Neuronal stem cell (in vitro differentiated cells): Measurements from ENCODE around the gene ALCAM.

Source experiments
- DNase-seq: peaks from one replicate; pipeline ENCODE4 v3.0.0-alpha.2; 2013; ENCODE audit warnings: low spot score
- H2AFZ ChIP-seq: one replicate; pipeline ENCODE4 v1.6.1; 2013; ENCODE audit warnings: mild to moderate bottlenecking, low read length, inconsistent platforms
- H2AK5ac ChIP-seq: 2 replicates; pipeline ENCODE4 v1.6.1; 2013; ENCODE audit warnings: low read depth, mild to moderate bottlenecking, inconsistent platforms, low read length, moderate library complexity, mixed read lengths
- H2BK120ac ChIP-seq: 2 replicates; pipeline ENCODE4 v1.6.1; 2013; ENCODE audit warnings: low read depth, mild to moderate bottlenecking, inconsistent platforms, low read length, moderate library complexity, mixed read lengths
- H2BK12ac ChIP-seq: one replicate; pipeline ENCODE4 v1.6.1; 2013; ENCODE audit warnings: low read length, inconsistent platforms
- H2BK15ac ChIP-seq: 2 replicates; pipeline ENCODE4 v1.6.1; 2013; ENCODE audit warnings: mild to moderate bottlenecking, low read length, inconsistent platforms, mixed read lengths
- H2BK5ac ChIP-seq: one replicate; pipeline ENCODE4 v1.6.1; 2013; ENCODE audit warnings: inconsistent platforms, mild to moderate bottlenecking, low read length, moderate library complexity
- H3K14ac ChIP-seq: one replicate; pipeline ENCODE4 v1.6.1; 2013; ENCODE audit warnings: low read length, inconsistent platforms
- H3K18ac ChIP-seq: 2 replicates; pipeline ENCODE4 v1.6.1; 2013; ENCODE audit warnings: low read length, inconsistent platforms
- H3K23ac ChIP-seq: 2 replicates; pipeline ENCODE4 v1.6.1; 2013; ENCODE audit warnings: low read depth, mild to moderate bottlenecking, mixed read lengths, low read length, inconsistent platforms; ENCODE audit not compliant: poor library complexity
- H3K27ac ChIP-seq: replicated peaks from 3 replicates; pipeline ENCODE4 v1.5.1; 2013; ENCODE audit warnings: low read length, inconsistent platforms
- H3K27me3 ChIP-seq, 3 experiments: 2 replicates each; pipeline ENCODE4 v1.6.1; 2013; ENCODE audit warnings: low read length in 3 of 3, mild to moderate bottlenecking in 2 of 3, inconsistent platforms in 1 of 3, low read depth in 1 of 3, mixed read lengths in 1 of 3, moderate library complexity in 1 of 3; ENCODE audit not compliant: control insufficient read depth in 3 of 3, insufficient read depth in 3 of 3
- H3K36me3 ChIP-seq, 2 donors: replicated peaks in 1 of 2; 2 replicates each; pipeline ENCODE4 v1.6.1; 2013; ENCODE audit warnings: low read length in 2 of 2; ENCODE audit not compliant: control insufficient read depth in 2 of 2, insufficient read depth in 2 of 2
- H3K4ac ChIP-seq: 2 replicates; pipeline ENCODE4 v1.6.1; 2013; ENCODE audit warnings: inconsistent platforms, mild to moderate bottlenecking, low read length, moderate library complexity
- H3K4me1 ChIP-seq, 2 donors: 1 replicate in 1 of 2; 2 replicates in 1 of 2; pipeline ENCODE4 v1.6.1; 2013; ENCODE audit warnings: low read length in 2 of 2, low read depth in 1 of 2; ENCODE audit not compliant: control insufficient read depth in 2 of 2, insufficient read depth in 1 of 2
- H3K4me2 ChIP-seq: one replicate; pipeline ENCODE4 v1.6.1; 2013; ENCODE audit warnings: mild to moderate bottlenecking, low read length, inconsistent platforms; ENCODE audit not compliant: insufficient read depth, poor library complexity, severe bottlenecking
- H3K4me3 ChIP-seq, 2 donors: 2 replicates each; pipeline ENCODE4 v1.5.1; 2013; ENCODE audit warnings: low read length in 2 of 2, mild to moderate bottlenecking in 2 of 2, inconsistent platforms in 1 of 2, moderate library complexity in 1 of 2
- H3K79me1 ChIP-seq: one replicate; pipeline ENCODE4 v1.6.1; 2013; ENCODE audit warnings: low read depth, mild to moderate bottlenecking, inconsistent platforms, low read length, moderate library complexity
- H3K9ac ChIP-seq: one replicate; pipeline ENCODE4 v1.6.1; 2013; ENCODE audit warnings: mild to moderate bottlenecking, low read depth, low read length, inconsistent platforms; ENCODE audit not compliant: poor library complexity
- H3K9me3 ChIP-seq, 2 donors: replicated peaks in 1 of 2; 2 replicates each; pipeline versions ENCODE3 to v1.6.1; 2013; ENCODE audit warnings: low read length in 2 of 2, mild to moderate bottlenecking in 2 of 2, inconsistent platforms in 1 of 2, low read depth in 1 of 2, mixed read lengths in 1 of 2, moderate library complexity in 1 of 2; ENCODE audit not compliant: control insufficient read depth in 2 of 2, insufficient read depth in 1 of 2
- H4K8ac ChIP-seq: one replicate; pipeline ENCODE4 v1.6.1; 2013; ENCODE audit warnings: low read depth, mild to moderate bottlenecking, inconsistent platforms, low read length, moderate library complexity
- H4K91ac ChIP-seq: one replicate; pipeline ENCODE4 v1.6.1; 2013; ENCODE audit warnings: low read length, low read depth, mild to moderate bottlenecking, inconsistent platforms; ENCODE audit not compliant: poor library complexity
- WGBS, 2 donors: extraction: QIAGEN DNeasy Blood & Tissue Kit; methylation state at CpG; one replicate each; pipeline ENCODE4 v1.1.7; 2013; ENCODE audit warnings: missing lambda C conversion rate in 2 of 2, mixed read lengths in 1 of 2; ENCODE audit not compliant: insufficient read length in 2 of 2, insufficient replicate concordance in 1 of 2; ENCODE audit errors: extremely low coverage in 2 of 2; 5-methylcytosine and 5-hydroxymethylcytosine counted together

The ALCAM gene

DNA sequence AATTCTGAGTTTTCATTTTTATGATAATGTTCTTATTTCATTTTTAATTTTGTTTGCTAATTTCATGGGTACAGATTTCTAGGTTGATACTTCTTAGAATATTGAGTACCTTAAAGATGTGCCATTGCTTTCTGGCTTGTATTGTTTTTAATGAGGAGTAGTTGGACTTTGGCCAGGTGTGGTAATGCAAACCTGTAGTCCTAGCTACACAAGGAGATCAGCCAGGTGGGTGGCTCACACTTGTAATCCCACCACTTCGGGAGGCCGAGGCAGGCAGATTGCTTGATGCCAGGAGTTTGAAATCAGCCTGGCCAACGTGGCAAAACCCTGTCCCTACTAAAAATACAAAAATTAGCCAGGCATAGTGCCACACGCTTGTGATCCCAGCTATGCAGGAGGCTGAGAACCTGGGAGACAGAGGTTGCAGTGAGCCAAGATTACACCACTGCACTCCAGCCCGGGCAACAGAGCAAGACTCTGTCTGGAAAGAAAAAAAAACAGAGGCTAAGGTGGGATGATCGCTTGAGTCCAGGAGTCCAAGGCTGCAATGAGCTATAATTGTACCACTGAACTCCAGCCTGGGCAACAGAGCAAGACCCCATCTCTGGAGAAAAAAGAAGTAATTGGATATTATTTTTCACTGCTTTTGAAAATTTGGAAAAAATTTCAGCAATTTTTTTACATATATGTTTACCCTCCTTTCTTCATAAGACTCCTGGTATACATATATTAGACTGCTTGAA is 198.0 kb downstream of the ALCAM start:
- Histone ChIP-seq H2AFZ (no peak overlapping the region), H3K4me2 (no peak overlapping the region)

DNA sequence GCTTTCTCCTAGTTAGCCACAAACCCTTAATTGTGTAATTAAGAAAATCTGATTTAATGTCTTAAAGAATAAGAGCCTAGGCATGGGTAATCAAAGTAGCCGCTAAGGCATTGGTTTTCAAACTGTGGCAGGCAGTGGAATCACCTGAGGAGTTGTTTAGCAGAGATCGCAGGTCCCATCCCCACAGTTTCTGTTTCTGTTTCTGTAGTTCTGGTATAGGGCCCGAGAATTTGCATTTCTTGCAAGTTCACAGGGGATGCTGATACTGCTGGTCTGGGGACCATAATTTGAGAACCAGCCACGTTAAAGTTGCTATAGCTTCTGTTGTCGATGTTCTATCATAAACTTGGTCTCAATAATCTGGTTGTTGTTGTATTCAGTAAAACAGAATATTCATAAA is 204.3 kb downstream of the ALCAM start:
- no CpG with 5 or more reads among the region's 5 CpGs for WGBS, 2 donors
- no peak overlapping the region for H3K4ac ChIP-seq
- H3K4me2 ChIP-seq, result no peak overlapping the region
- no peaks in the 10 kb centered on the region for H3K4me1 ChIP-seq
- no peak overlapping the region for H4K8ac ChIP-seq
- H3K23ac ChIP-seq, result no peak overlapping the region
- no peak overlapping the region for H4K91ac ChIP-seq
- H3K9me3 ChIP-seq, result no peaks in the 10 kb centered on the region
- no peak overlapping the region for H3K27ac ChIP-seq
- no peak overlapping the region for H3K14ac ChIP-seq
- no peak for DNase-seq
- no peaks in the 10 kb centered on the region for H3K79me1 ChIP-seq
- no peak overlapping the region for H3K9ac ChIP-seq
- H3K27me3 ChIP-seq, result no peaks in the 10 kb centered on the region
- H2BK5ac ChIP-seq, result no peak overlapping the region
- no peak overlapping the region for H2BK120ac ChIP-seq
- H2AFZ ChIP-seq, result no peak overlapping the region
- no peak overlapping the region for H2BK15ac ChIP-seq
- no peak overlapping the region for H2AK5ac ChIP-seq
- H2BK12ac ChIP-seq, result no peak overlapping the region
- no peaks in the 10 kb centered on the region for H3K36me3 ChIP-seq
- no peak overlapping the region for H3K4me3 ChIP-seq
- H3K18ac ChIP-seq, result no peak overlapping the region

More for the DNA sequence above, 198.0 kb downstream of the ALCAM start:
- no peak overlapping the region for H3K4ac ChIP-seq
- H3K79me1 ChIP-seq, result no peaks in the 10 kb centered on the region
- H2BK15ac ChIP-seq, result no peak overlapping the region
- H3K14ac ChIP-seq, result no peak overlapping the region
- no peak overlapping the region for H2BK120ac ChIP-seq
- H3K9ac ChIP-seq, result no peak overlapping the region
- H4K8ac ChIP-seq, result no peak overlapping the region
- no peaks in the 10 kb centered on the region for H3K27me3 ChIP-seq
- H3K9me3 ChIP-seq, result no peaks in the 10 kb centered on the region
- H2BK12ac ChIP-seq, result no peak overlapping the region
- no CpG with 5 or more reads among the region's 6 CpGs for WGBS, 2 donors
- no peak overlapping the region for H4K91ac ChIP-seq
- H3K4me1 ChIP-seq, result no peaks in the 10 kb centered on the region
- DNase-seq, result no peak
- H3K4me3 ChIP-seq, result no peak overlapping the region
- H3K27ac ChIP-seq, result no peak overlapping the region
- H2AK5ac ChIP-seq, result no peak overlapping the region
- H3K23ac ChIP-seq, result no peak overlapping the region
- no peak overlapping the region for H2BK5ac ChIP-seq
- H3K18ac ChIP-seq, result no peak overlapping the region
- H3K36me3 ChIP-seq, result no peaks in the 10 kb centered on the region

DNA sequence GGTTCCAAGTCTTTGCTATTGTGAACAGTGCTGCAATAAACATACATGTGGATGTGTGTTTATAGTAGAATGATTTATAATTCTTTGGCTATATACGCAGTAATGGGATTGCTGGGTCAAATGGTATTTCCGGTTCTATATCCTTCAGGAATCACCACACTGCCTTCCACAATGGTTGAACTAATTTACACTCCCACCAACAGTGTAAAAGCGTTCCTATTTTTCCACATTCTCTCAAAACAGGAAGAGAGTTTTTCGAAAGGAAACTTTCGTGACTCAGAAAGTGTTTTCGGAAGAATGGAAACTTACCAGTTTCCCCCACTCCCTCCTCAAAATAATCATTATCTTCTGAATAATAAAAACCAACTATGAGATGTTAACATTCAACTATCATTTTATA is 205.8 kb downstream of the ALCAM start:
- Histone ChIP-seq H3K9ac (no peak overlapping the region), H3K27ac (no peak overlapping the region), H3K79me1 (no peaks in the 10 kb centered on the region), H3K9me3 (no peaks in the 10 kb centered on the region), H3K36me3 (no peaks in the 10 kb centered on the region), H2BK120ac (no peak overlapping the region), H4K91ac (no peak overlapping the region), H3K4ac (no peak overlapping the region), H3K14ac (no peak overlapping the region), H2AFZ (no peak overlapping the region), H2BK15ac (no peak overlapping the region), H3K27me3 (no peaks in the 10 kb centered on the region), H4K8ac (no peak overlapping the region), H3K4me2 (no peak overlapping the region), H2BK5ac (no peak overlapping the region), H3K4me1 (no peaks in the 10 kb centered on the region), H3K23ac (no peak overlapping the region), H2BK12ac (no peak overlapping the region), H2AK5ac (no peak overlapping the region), H3K18ac (no peak overlapping the region), H3K4me3 (no peak overlapping the region)
- WGBS, 2 donors, result no CpG with 5 or more reads among the region's 6 CpGs
- DNase-seq, result no peak

DNA sequence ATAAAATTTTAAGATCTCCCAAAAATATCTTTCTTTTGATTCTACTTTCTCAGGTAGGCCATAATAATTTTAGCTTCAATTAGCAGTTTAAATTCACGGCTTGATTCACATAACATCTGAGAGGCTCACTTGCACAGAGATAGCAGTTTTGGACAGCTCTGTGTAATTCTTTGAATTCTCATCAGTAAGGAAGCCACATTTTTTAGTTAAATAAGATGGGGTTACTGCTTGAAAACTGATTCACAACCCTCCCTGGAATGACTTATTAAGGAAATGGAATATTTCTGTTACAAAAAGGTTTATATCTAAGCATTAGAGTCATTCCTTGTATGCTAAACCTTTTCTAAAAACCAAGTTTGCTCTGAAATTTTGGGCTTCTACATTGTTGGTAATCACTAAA is 212.7 kb downstream of the ALCAM start:
- no peak overlapping the region for H2BK12ac ChIP-seq
- no peak overlapping the region for H4K8ac ChIP-seq
- no peak overlapping the region for H3K23ac ChIP-seq
- no peak overlapping the region for H2AFZ ChIP-seq
- H3K4ac ChIP-seq, result no peak overlapping the region
- no peaks in the 10 kb centered on the region for H3K36me3 ChIP-seq
- no peak overlapping the region for H3K4me3 ChIP-seq
- no peak overlapping the region for H2BK5ac ChIP-seq
- H3K4me1 ChIP-seq, result no peaks in the 10 kb centered on the region
- no peak overlapping the region for H2BK15ac ChIP-seq
- H3K27me3 ChIP-seq, result peaks cover 0 to 2% (median 0%) of the 10 kb centered on the region in 3 experiments
- no peak overlapping the region for H3K27ac ChIP-seq
- peaks cover 0 to 2% of the 10 kb centered on the region in 2 donors for H3K9me3 ChIP-seq
- WGBS, 2 donors, result no CpG with 5 or more reads among the region's 1 CpG
- no peak overlapping the region for H3K9ac ChIP-seq
- H4K91ac ChIP-seq, result no peak overlapping the region
- no peak overlapping the region for H3K18ac ChIP-seq
- no peak overlapping the region for H3K4me2 ChIP-seq
- no peak overlapping the region for H2BK120ac ChIP-seq
- H2AK5ac ChIP-seq, result no peak overlapping the region
- H3K14ac ChIP-seq, result no peak overlapping the region
- no peaks in the 10 kb centered on the region for H3K79me1 ChIP-seq
- DNase-seq, result no peak
